H1 (cell line): Measurements from ENCODE around the gene LRRC9. TPM values are rescaled to one million over a fixed set of nuclear protein-coding genes. Genes with fewer than 3 reads are reported as not detected.

Experiments
- polyA plus RNA-seq, 7 experiments: library from polyadenylated mRNA; depleted of rRNA in 3 of 7; stranded (reverse) in 5 of 7; unstranded in 2 of 7; fragments of >200 nt in 5 of 7; fragments of 200-250 nt in 2 of 7; gene quantifications; 1 replicate in 5 of 7; 2 replicates in 1 of 7; 4 replicates in 1 of 7; pipeline versions ENCODE4 v1.2.1 to v1.2.3, GENCODE V29; 2011 to 2013; ENCODE audit warnings: missing spikeins in 2 of 7, mixed read lengths in 2 of 7
- total RNA-seq: library from RNA; stranded (reverse); fragmentation: NEBNext Ultra II Directional; extraction: Animal tissue kit (Norgen Biotek cat#: 25700); gene quantifications from 2 replicates; pipeline ENCODE4 v1.2.1, GENCODE V29; 2021

Gene LRRC9
- total and polyA plus RNA-seq, 2 of the 8 experiments (the other 6 are each of a cell fraction or from before 2014, with no cell fraction given), result 0.12 to 0.84 TPM

Other genes starting within 250 kb of the LRRC9 start
- gene RTN1, start 49.4 kb upstream of the LRRC9 start, total RNA-seq, result 2.8 and 2.9 TPM in 2 replicates
- gene RTN1, start 49.4 kb upstream of the LRRC9 start, polyA plus RNA-seq (2011; rRNA removed), result 4.2 and 4.9 TPM in 2 replicates
- gene PCNX4, start 171.8 kb downstream of the LRRC9 start, total RNA-seq, result 34.3 and 35.5 TPM in 2 replicates
- gene PCNX4, start 171.8 kb downstream of the LRRC9 start, polyA plus RNA-seq (2011; rRNA removed), result 28.4 and 31.8 TPM in 2 replicates
- 26.1 and 27.5 TPM in 2 replicates for gene DHRS7, start 245.3 kb downstream of the LRRC9 start, total RNA-seq
- gene DHRS7, start 245.3 kb downstream of the LRRC9 start, polyA plus RNA-seq (2011; rRNA removed), result 10.8 and 23.9 TPM in 2 replicates